ACC112 (cell line): ENCODE data around the gene LRP3.

Source experiments
- H2AFZ ChIP-seq: fragments of 200-600 bp; sonication (generic); one replicate; pipeline ENCODE4 v1.6.0; 2017; ENCODE audit warnings: antibody characterized with exemption, low read length; ENCODE audit not compliant: unreplicated experiment
- H3K27ac ChIP-seq: fragments of 200-600 bp; sonication (generic); 2 replicates; pipeline ENCODE4 v1.5.1; 2014; ENCODE audit warnings: low read depth, mild to moderate bottlenecking, antibody characterized with exemption, low read length, moderate library complexity
- H3K27me3 ChIP-seq: fragments of 200-600 bp; sonication (generic); 2 replicates; pipeline ENCODE4 v1.6.1; 2014; ENCODE audit warnings: mild to moderate bottlenecking, antibody characterized with exemption, low read length, moderate library complexity, mixed read lengths; ENCODE audit not compliant: insufficient read depth
- H3K36me3 ChIP-seq: fragments of 200-600 bp; sonication (generic); 2 replicates; pipeline ENCODE4 v1.6.1; 2016; ENCODE audit warnings: mild to moderate bottlenecking, antibody characterized with exemption, low read length, moderate library complexity, mixed read lengths; ENCODE audit not compliant: insufficient read depth
- H3K4me1 ChIP-seq: fragments of 200-600 bp; sonication (generic); one replicate; pipeline ENCODE4 v1.6.1; 2016; ENCODE audit warnings: low read length, mixed read lengths; ENCODE audit not compliant: insufficient read depth, unreplicated experiment, control insufficient read depth
- H3K4me3 ChIP-seq: fragments of 200-600 bp; sonication (generic); 2 replicates; pipeline ENCODE4 v1.5.1; 2014; ENCODE audit warnings: mild to moderate bottlenecking, low read depth, low read length
- H3K79me2 ChIP-seq: fragments of 200-600 bp; sonication (generic); one replicate; pipeline ENCODE4 v1.6.0; 2016; ENCODE audit warnings: low read length; ENCODE audit not compliant: control insufficient read depth, unreplicated experiment, insufficient read depth

LRP3 gene

DNA sequence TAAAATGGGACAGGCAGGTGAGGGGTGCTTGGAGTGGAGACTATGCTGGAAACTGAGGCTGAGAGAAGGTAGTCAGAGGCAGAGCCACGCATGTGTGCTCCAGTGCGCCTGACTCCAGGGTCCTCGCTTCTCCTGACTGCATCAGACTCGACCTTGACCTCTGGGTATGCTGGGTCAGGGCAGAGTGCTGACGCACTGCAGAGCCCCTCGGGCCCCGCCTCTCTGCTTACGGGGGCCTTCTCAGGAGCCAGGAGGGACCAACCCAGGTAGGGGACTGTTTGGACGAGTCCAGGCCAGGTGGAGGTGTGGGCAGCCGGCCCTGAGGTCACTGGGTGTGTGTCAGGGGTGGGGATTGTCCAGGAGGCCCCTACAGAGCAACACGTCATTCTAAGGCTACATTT, 54.4 kb downstream of the LRP3 start:
- Histone ChIP-seq H3K27me3 (no peaks in the 10 kb centered on the region), H3K79me2 (no peaks in the 10 kb centered on the region), H3K4me1 (no peaks in the 10 kb centered on the region), H2AFZ (no peak overlapping the region), H3K4me3 (no peak overlapping the region), H3K27ac (no peak overlapping the region), H3K36me3 (no peaks in the 10 kb centered on the region)

DNA sequence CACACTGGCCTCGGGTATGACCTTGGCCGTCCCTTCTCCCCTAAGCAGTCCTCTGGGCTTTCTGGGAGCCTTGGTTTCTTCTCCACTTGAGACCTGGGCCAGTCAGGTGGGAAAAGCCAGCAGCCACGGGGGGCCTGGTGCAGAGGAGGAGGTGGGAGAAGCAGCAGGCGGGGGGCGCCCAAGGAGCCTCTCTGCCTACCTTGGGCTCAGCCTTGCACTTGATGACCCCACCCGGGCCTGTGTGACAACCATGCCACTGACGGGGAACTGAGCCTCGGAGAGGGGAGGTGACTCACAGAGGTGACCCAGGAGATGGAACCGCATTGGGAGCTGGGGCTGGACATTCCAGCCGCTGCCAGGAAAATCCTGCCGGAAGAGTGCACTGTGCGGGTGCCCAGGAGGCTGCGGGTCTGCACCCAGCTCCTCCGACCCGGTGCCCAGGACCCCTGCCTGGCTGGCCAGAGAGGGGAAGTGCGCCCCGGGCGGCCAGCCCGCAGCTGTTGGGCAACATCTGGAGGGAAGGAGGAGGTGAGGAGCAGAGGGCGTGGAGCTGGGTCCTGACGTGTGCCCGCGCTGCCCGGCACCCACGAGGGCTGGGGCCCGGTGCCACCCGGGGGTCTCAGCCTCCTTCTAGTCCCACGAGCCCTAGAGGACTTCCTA, 55.0 kb downstream of the LRP3 start:
- Histone ChIP-seq H3K4me1 (no peaks in the 10 kb centered on the region), H3K79me2 (no peaks in the 10 kb centered on the region), H3K27me3 (no peaks in the 10 kb centered on the region), H3K27ac (no peak overlapping the region), H3K36me3 (no peaks in the 10 kb centered on the region), H2AFZ (no peak overlapping the region), H3K4me3 (no peak overlapping the region)

GRCh38 chr19:33249740-33250366, 55.7 kb downstream of the LRP3 start:
- no peaks in the 10 kb centered on the region for H3K27me3 ChIP-seq
- H3K4me3 ChIP-seq: no peak overlapping the region
- no peaks in the 10 kb centered on the region for H3K4me1 ChIP-seq
- no peaks in the 10 kb centered on the region for H3K79me2 ChIP-seq
- H3K27ac ChIP-seq: no peak overlapping the region
- no peak overlapping the region for H2AFZ ChIP-seq
- H3K36me3 ChIP-seq: no peaks in the 10 kb centered on the region

GRCh38 chr19:33250500-33250899, 56.4 kb downstream of the LRP3 start:
- Histone ChIP-seq H3K27ac (no peak overlapping the region), H3K4me1 (no peaks in the 10 kb centered on the region), H2AFZ (no peak overlapping the region)

GRCh38 chr19:33251076-33251475, 56.9 kb downstream of the LRP3 start:
- Histone ChIP-seq H3K4me1 (no peaks in the 10 kb centered on the region), H3K4me3 (no peak overlapping the region)

More at GRCh38 chr19:33250500-33250899, 56.4 kb downstream of the LRP3 start:
- H3K79me2 ChIP-seq: no peaks in the 10 kb centered on the region
- no peaks in the 10 kb centered on the region for H3K27me3 ChIP-seq
- no peak overlapping the region for H3K4me3 ChIP-seq
- no peaks in the 10 kb centered on the region for H3K36me3 ChIP-seq

GRCh38 chr19:33251526-33252090, 57.5 kb downstream of the LRP3 start:
- no peak overlapping the region for H2AFZ ChIP-seq
- H3K27ac ChIP-seq: no peak overlapping the region
- no peaks in the 10 kb centered on the region for H3K36me3 ChIP-seq
- H3K4me1 ChIP-seq: no peaks in the 10 kb centered on the region
- no peaks in the 10 kb centered on the region for H3K79me2 ChIP-seq
- H3K27me3 ChIP-seq: no peaks in the 10 kb centered on the region
- H3K4me3 ChIP-seq: no peak overlapping the region

More at GRCh38 chr19:33251076-33251475, 56.9 kb downstream of the LRP3 start:
- Histone ChIP-seq H3K27ac (no peak overlapping the region), H3K79me2 (no peaks in the 10 kb centered on the region), H3K36me3 (no peaks in the 10 kb centered on the region), H2AFZ (no peak overlapping the region), H3K27me3 (no peaks in the 10 kb centered on the region)

GRCh38 chr19:33252418-33252962, 58.4 kb downstream of the LRP3 start:
- Histone ChIP-seq H3K27ac (no peak overlapping the region), H3K4me1 (no peaks in the 10 kb centered on the region)

DNA sequence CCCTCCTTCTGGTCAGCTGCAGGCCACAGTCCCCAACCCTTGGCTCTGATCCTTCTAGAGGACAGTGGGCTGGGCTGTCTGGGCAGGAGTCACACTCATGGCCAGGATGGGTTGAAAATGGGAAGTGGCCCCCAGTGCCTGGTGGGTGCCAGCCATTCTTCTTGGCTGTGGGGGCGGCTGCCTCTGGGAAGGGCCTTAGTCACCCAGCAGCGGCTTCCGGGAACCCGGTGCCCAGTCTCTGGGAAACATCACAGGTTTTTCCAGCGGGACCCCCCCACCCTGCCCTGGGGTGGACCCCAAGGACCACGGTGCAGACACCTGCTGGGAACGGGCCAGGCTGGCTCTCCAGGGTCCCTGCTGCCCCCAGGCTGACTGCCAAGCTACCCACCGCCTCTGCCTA, 58.8 kb downstream of the LRP3 start:
- H3K4me1 ChIP-seq: no peaks in the 10 kb centered on the region
- H3K27me3 ChIP-seq: no peaks in the 10 kb centered on the region

More at GRCh38 chr19:33252418-33252962, 58.4 kb downstream of the LRP3 start:
- Histone ChIP-seq H3K36me3 (no peaks in the 10 kb centered on the region), H3K27me3 (no peaks in the 10 kb centered on the region), H3K79me2 (no peaks in the 10 kb centered on the region), H2AFZ (no peak overlapping the region), H3K4me3 (no peak overlapping the region)

GRCh38 chr19:33254245-33254824, 60.2 kb downstream of the LRP3 start:
- H2AFZ ChIP-seq: no peak overlapping the region
- no peak overlapping the region for H3K4me3 ChIP-seq
- no peaks in the 10 kb centered on the region for H3K79me2 ChIP-seq
- H3K27ac ChIP-seq: no peak overlapping the region
- H3K36me3 ChIP-seq: no peaks in the 10 kb centered on the region
- no peaks in the 10 kb centered on the region for H3K27me3 ChIP-seq
- H3K4me1 ChIP-seq: no peaks in the 10 kb centered on the region

More for the DNA sequence above, 58.8 kb downstream of the LRP3 start:
- Histone ChIP-seq H3K27ac (no peak overlapping the region), H3K79me2 (no peaks in the 10 kb centered on the region), H2AFZ (no peak overlapping the region), H3K36me3 (no peaks in the 10 kb centered on the region), H3K4me3 (no peak overlapping the region)

- H3K27me3 ChIP-seq: no peaks in the 10 kb centered on the region
- no peak overlapping the region for H3K4me3 ChIP-seq
- H2AFZ ChIP-seq: no peak overlapping the region
- H3K27ac ChIP-seq: no peak overlapping the region
- H3K79me2 ChIP-seq: no peaks in the 10 kb centered on the region
- H3K36me3 ChIP-seq: no peaks in the 10 kb centered on the region
- H3K4me1 ChIP-seq: no peaks in the 10 kb centered on the region
Measured at GRCh38 chr19:33255781-33256180, 61.7 kb downstream of the LRP3 start.
